Measurements from ENCODE around the gene TTLL12. TPM values are rescaled to one million over a fixed set of nuclear protein-coding genes. Genes with fewer than 3 reads are reported as not detected.
A peak's percentile ranks its signal among the peaks of the same experiment; 100 is the strongest.

TTLL12 gene
- total RNA-seq, 1 experiment from 2014 or later: 100 TPM

DNA sequence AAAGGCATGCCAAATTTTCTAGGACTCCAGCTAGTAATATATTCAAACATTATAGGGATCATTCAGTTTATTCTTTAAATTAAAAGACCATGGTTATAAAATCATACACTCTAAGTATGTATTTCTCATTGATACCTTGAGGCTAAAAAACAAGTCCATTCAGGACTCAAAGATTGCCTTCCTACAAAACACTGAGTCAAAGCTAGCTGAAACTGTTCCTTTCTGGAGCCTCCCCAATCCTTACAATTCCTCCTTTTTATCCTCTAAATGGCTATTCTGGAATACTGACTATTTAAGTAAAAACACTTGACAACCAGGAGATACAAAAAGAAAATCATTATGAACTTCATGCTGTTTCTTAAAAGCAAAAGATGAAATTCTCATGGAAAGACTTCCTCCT is 4.9 kb upstream of the TTLL12 start (continued):
- TF ChIP-seq MAX (IDR thresholded peaks at IDR 0.05) (no peak), ELF1 (IDR thresholded peaks at IDR 0.05; ENCODE audit: borderline replicate concordance, low read depth) (no peak), CTCF (IDR thresholded peaks at IDR 0.05 in 2 of 3, conservative IDR thresholded peaks at IDR 0.05 in 1 of 3; ENCODE audit: borderline replicate concordance in 1 of 3, insufficient read depth in 1 of 3, low read depth in 2 of 3, low read length in 2 of 3) (no peak), ZFX (IDR thresholded peaks at IDR 0.05) (no peak)

DNA sequence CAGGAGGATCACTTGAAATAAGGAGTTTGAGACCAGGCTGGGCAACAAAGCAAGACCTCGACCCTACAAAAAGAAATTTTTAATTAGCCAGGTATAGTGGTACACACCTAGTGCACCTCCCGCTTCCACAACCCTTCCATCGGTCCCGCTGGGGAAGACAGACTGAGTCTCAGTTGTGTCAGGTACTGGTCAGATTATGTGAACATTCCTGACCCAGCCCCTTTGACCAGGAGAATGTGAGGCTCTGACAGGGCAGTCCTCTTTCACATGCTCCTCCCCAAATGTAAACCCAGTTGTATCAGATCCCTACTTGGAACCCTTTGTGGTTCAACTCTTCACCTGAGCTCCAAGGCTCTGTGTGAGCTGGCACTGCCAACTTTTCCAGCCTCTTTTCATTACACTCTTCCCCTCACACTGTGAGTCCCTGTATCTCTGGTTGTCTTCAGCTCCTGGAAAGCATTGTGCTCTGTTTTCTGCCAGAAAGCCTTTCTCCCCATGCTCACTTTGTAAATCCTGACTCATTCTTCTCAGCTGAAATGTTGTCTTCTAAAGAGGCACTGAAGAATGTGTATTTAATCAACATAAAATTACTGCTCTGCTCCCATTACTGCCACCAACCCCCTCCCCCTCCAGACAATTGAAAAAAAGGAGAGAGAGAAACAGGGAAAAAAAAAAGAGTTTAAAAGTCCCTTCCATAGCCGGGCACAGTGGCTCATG is 2.1 kb upstream of the TTLL12 start:
- Histone ChIP-seq H3K4me1 (ENCODE audit: control insufficient read depth in 1 of 2, insufficient read depth in 2 of 2, low read length in 2 of 2) (peaks cover 9 to 32% of the 10 kb centered on the region in 2 experiments; a peak in 3 of 4 replicates), H3K36me3 (ENCODE audit: control insufficient read depth in 1 of 2, insufficient read depth in 2 of 2, low read length in 2 of 2) (no peaks in the 10 kb centered on the region), H3K4me2 (ENCODE audit: low read length) (peak overlapping the region; percentile 93; the same call in 1 of the 2 replicates), H3K9me3 (ENCODE audit: control insufficient read depth in 1 of 2, insufficient read depth in 1 of 2, low read depth in 1 of 2, low read length in 2 of 2) (no peaks in the 10 kb centered on the region), H3K9ac (ENCODE audit: low read length) (no peak overlapping the region), H3K27ac (ENCODE audit: low read depth, low read length) (no peak overlapping the region), H3K4me3 (replicated peaks in 1 of 2; ENCODE audit: low read depth in 1 of 2, low read length in 2 of 2) (no peak overlapping the region), H3K9me2 (ENCODE audit: insufficient read depth) (no peaks in the 10 kb centered on the region), H3K27me3 (ENCODE audit: insufficient read depth, low read length) (no peaks in the 10 kb centered on the region), H2AFZ (ENCODE audit: low read depth, low read length, poor library complexity, severe bottlenecking) (no peak overlapping the region), H4K20me1 (ENCODE audit: insufficient read depth) (no peaks in the 10 kb centered on the region), H3K79me2 (ENCODE audit: insufficient read depth, low read length) (peaks cover 27% of the 10 kb centered on the region)
- intact Hi-C loops (cut with micrococcal nuclease): no loop called here
- ChIA-PET POLR2A (no interaction called here), RAD21 (ENCODE audit: low non-redundant PET in 1 of 2, low total read pairs in 2 of 2, uncharacterized antibody in 2 of 2, unreplicated experiment in 2 of 2) (no interaction called here), CTCF (no interaction called here)
- TF ChIP-seq CTCF (IDR thresholded peaks at IDR 0.05 in 2 of 3, conservative IDR thresholded peaks at IDR 0.05 in 1 of 3; ENCODE audit: borderline replicate concordance in 1 of 3, insufficient read depth in 1 of 3, low read depth in 2 of 3, low read length in 2 of 3): no peak
- no peak for TF ChIP-seq SP1 (IDR thresholded peaks at IDR 0.05; ENCODE audit: low read depth)
- no peak for TF ChIP-seq SIN3A (IDR thresholded peaks at IDR 0.05; ENCODE audit: low read depth)
- TF ChIP-seq CBX3 (IDR thresholded peaks at IDR 0.05; ENCODE audit: low read depth): no peak
- no TSS peak for BruUV-seq (replicated peaks)
- DNase-seq (ENCODE audit: low read depth, low spot score): no peak
- no peak for ATAC-seq

Measured in HCT116 (cell line).